GM12872 (cell line): Measurements from ENCODE around the gene ASPHD2.

Experiments used
- TF ChIP-seq, protein P1 (sequence below): IDR thresholded peaks from 3 replicates; pipeline ENCODE4 v1.5.1; 2011; ENCODE audit warnings: low read depth, mild to moderate bottlenecking, low read length, moderate library complexity; ENCODE audit not compliant: insufficient read depth

The ASPHD2 gene

DNA sequence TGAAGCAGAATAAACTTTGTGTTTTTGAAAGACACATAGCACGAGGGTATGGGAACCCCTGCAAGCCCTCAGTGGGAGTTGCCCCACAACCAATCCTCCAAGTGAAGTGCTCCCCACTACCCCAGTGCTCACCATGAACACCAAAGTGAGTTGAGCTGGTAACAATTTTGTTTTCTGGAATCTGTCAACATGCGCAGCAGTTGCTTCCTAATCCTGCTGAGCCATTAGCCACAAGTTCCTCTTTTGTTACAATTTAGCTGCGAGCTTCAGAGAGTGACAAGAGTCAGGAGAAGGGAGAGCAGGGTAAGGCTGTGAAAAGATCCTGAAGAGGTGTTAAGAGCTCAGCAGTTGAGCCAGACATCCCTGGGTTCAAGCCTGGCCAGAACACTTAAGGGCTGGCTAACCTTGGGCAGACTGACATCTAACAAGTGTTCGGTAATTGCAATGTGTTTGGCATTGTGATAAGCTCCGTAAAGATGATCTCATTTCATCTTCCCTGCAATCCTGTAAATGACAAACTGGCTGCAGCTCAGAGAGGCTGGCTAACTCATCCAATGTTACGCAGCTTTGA, 24.1 kb upstream of the ASPHD2 start:
- TF ChIP-seq, protein P1, sequence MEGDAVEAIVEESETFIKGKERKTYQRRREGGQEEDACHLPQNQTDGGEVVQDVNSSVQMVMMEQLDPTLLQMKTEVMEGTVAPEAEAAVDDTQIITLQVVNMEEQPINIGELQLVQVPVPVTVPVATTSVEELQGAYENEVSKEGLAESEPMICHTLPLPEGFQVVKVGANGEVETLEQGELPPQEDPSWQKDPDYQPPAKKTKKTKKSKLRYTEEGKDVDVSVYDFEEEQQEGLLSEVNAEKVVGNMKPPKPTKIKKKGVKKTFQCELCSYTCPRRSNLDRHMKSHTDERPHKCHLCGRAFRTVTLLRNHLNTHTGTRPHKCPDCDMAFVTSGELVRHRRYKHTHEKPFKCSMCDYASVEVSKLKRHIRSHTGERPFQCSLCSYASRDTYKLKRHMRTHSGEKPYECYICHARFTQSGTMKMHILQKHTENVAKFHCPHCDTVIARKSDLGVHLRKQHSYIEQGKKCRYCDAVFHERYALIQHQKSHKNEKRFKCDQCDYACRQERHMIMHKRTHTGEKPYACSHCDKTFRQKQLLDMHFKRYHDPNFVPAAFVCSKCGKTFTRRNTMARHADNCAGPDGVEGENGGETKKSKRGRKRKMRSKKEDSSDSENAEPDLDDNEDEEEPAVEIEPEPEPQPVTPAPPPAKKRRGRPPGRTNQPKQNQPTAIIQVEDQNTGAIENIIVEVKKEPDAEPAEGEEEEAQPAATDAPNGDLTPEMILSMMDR, result no peak

DNA sequence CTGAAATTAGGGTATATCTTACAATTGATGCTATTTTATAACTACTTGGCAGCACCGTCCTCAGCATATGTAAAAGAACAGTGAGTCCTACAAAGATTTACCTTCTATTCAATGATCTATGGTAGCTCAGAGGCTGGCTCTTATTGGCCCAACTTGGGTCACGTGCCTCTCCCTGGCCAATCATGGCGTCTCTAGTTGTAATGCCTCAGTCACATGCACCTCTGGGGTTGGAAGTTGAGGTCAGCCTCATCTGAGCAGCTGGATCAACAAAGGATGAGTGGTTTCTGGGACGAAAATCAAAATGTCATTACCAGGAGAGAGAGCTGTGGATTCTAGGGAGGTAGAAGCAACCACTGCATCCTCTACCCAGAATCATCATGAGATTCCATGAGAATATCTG, 22.9 kb upstream of the ASPHD2 start:
- TF ChIP-seq, protein P1, result no peak

DNA sequence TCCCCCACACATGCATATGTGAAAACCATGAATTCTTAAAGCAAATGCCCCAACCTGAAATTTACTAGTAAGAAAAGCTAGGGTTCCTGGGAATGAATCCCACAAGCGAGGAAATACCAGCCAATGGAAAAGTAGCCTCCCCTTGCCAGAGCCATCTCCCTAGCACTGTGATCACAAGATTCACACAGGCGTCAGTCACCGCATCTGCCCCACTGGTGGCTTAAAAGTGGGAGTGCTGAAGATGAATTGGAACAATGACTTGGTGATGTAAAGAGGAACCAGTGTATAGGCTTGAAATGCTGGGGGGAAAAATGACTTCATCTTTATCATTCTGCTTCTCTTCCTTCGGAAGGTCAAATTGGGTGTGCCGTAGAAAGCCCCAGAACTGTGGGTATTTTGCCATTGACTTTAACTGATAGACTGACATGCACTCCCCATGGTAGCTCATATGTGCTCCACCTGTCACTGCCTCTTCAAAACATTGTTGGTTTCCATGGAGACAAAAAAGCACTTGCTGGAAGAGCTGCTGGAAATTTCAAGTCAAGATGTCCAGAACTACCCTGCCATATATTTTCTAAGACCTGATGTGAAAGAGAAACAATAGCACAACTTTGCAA, 19.2 kb upstream of the ASPHD2 start:
- TF ChIP-seq, protein P1, result no peak

DNA sequence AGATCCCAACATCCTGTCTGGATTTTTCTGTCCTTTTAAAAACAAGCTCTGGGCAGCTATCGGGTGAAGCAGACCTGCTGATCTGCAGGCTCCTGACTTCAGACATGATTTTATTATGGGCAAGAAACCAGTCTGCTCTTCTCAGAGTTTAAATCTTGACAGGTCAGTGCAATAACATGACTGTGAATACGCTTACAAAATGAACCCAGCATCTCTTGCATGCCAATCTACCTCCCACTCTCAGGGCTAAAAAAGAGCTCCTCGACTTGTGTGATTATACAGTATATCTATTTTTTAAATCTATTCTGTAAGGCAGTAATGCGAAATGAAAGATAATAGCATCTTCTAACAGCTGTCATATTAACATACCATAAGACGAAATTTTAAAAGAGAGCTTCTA, 18.7 kb upstream of the ASPHD2 start:
- TF ChIP-seq, protein P1, result no peak

DNA sequence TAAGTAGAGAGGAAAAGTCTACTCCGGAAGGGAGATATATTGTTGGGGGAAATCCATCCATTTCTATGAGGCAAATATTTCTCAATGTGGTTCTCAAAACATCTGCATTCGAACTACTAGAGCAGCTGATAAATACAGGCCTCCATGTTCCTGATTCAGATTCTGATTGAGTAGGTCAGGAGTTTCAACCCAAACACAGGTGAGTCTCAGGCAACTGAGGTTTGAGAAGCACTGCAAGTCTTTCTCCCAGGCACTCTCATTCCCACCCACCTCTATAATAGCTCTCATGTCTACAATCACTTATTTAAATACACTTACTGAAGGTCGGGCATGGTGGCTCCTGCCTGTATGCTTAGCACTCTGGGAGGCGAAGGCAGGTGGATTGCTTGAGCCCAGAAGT, 14.7 kb upstream of the ASPHD2 start:
- TF ChIP-seq, protein P1, result no peak

DNA sequence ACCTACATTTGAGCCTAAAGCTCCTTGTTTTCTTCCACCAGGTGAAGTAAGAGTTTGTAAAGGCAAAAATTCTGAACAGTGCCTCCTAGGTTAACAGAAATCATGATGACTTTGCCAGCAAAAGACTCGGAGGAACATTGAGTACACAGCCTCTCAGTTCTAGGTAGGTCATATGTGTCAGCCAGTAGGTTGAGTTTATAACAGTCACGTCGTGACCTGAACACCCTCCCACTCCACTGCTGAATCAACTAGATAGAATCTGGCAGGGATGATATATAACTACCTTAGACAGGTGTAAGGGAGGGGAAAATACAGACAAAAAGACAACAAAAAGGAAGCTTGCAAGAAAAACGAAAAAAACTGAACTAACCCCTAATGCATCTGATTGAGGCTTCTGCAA, 12.8 kb upstream of the ASPHD2 start:
- TF ChIP-seq, protein P1, result no peak

DNA sequence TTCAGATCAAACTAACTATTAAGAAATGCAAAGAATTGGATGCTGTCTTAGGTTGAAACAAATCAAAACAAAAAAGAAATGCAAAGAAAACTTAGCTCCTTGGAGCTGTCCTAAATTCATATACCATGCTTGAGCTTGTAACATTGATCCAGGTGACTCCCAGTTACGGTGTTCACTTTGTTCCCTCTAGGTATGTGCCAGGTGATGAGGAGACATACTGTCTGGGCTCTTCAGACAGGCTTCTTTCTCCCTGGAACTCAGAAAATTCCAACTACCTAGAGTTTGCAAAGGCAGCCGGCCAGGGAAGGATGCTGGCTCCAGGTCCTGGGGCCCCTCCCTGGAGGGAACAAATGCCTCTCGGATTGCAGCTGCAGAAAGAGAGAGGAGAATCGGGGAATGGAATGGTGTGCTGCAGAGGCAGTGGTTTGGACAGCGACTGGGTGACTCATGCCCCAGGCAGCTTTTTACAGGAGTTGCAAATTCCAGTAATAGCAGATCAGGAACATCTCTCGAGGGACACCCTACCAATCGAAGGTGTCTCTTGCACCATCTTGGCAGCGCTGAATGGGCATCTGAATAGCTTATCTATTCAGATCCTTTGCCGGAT, 12.3 kb upstream of the ASPHD2 start:
- TF ChIP-seq, protein P1, result no peak
